Fibroblast of peridontal ligament (primary cell): ENCODE measurements around the gene PRICKLE2.

ENCODE experiments used
- DNase-seq: peaks from one replicate; pipeline ENCODE4 v3.0.0-alpha.2; 2010; ENCODE audit errors: extremely low read depth

The PRICKLE2 gene

DNA sequence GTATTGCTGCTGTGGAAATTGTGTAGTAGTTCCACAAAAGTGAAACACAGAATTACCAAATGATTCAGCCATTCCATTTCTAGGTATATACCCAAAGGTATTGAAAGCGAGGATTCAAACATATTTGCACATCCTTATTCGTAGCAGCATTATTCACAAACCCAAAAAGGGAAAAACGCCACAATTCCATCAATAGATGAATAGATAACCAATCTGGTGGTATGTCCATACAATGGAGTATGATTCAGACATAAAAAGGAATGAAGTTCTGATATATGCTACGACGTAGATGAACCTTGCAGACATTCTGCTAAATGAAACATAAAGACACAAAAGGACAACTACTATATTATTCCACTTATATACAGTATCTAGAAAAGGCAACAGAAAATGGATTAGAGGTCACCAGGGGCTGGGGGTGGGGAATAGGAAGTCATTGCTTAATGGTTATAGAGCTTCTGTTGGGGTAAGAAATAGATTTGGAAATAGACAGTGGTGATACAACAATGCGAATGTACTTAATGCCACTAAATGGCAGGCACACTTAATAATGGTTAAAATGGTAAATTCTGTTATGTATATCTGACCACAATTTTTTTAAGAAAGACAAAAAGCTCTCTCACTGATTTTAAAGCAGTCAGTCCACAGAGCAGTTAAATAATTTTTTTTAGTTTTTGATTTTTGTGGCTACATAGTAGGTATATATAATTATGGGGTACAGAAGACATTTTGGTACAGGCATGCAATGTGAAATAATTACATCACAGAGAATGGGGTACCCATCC is 150.2 kb downstream of the PRICKLE2 start:
- DNase-seq, result no peak

DNA sequence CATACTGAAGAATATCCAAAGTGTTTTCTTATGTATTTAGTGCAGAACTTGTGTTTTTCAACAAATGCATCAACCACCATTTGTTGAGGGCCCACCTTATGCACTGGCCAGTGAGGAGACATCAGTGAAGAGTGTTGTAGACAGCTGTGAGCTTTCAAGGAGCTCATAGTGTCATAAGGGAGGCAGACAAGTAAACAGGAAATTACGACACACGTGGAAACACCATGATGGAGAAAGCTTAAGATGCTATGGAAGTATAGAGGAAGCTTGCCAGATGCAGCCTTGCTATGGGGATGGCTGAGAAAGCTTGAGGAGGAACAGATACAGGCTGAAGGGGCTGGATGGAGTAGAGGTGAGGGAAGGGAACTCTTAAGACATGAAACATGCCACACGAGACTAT is 151.2 kb downstream of the PRICKLE2 start:
- peak; percentile 27 for DNase-seq

DNA sequence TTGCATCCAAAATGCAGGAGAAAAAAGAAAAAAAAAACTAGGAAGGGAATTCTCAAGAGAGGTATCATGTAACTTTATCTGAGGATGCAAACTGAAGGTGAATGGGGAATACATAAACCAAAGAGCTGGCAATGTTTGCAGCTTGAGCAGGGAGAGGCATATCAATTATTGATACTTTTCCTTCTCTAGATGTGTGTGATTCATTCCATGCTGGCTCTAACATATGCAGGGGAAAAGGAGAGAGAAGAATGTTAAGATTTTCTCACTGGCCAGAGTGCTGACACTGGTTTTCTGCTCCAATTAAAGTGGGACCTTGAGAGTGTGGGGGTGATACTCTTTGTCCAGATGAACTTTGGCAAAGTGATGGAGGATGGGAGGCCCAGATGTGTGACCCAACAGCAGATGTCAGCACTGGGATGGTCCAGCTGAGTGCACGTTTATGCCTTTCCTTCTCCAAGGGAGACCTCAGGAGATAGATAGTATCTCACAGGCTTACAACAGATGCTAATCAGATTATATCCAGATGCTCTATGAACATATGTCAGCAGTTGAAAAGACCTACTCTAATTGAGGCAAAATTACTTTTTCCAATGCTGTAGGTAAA is 152.0 kb downstream of the PRICKLE2 start:
- DNase-seq, result peak; percentile 29

DNA sequence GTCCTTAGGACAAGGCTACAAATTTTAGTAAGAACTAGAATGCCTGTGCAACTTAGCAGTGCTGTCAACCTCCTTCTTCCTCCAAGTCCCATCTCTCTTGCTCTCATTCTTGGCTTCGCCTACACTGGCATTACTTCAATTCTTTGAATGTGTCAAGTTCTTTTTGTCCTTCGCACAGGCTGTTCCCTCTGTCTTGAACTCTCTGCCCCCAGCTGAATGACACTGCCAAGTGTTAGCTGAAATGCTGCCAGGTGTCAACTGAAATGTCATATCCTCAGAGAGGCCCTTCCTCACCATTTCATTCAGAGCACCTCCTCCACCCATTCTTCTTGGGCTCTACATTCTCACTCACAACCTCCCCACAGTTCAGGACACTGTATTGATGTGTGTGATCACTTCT is 153.1 kb downstream of the PRICKLE2 start:
- no peak for DNase-seq

DNA sequence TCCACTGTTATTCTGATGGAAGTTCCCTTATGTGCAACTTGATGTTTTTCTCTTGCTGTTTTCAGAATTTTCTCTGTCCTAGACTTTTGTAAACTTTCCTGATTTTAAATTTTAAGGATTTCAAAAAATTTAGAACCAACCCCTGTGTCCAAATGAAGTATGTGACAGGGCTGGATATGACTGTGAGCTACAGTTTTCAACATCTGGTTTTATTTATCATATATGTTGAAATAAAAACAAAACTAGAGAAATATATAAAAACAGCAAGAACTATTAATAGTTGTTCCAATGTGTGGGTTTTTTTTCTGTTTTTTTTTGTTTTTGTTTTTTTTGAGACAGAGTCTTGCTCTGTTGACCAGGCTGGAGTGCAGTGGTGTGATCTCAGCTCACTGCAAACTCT is 154.6 kb downstream of the PRICKLE2 start:
- no peak for DNase-seq

DNA sequence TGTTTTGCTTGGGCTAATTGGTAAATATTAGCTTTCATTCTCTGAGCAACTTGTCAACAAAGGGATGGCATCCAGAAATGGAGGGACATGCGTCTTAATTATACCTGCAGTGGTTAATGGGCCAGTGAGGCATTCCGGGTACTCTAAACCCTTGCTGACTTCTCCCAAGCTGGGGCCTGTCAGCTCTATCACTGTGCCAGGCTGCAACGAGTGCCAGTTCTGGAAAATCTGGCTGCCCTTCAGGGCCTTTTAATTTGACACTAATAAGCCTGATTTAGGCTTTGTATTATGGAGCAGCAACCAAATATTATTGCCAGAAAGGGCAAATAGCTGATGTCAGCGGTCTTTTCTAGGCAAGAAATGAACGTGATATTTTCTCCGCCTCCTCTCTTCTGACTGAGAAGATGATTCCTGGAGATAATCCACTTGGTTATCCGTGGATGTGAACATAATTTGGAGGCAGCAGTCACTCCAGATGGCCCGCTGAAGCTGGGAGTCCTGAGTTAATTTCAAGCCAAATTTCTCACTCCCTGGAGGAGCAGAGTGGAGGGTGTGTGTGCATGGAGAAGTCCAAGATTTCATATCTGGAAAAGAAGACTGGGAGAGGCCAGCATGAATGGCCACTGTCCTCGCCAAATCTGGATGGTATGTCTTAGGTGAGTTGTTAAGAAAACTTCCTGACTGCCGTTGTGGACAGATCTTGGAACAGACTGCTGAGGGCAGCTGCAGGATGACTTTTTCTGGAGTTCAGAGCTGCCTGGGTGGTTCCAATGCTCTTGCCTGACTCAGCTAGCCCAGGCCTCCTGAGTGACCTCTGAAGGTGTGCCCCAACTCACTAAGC is 157.5 kb downstream of the PRICKLE2 start:
- DNase-seq, result no peak

DNA sequence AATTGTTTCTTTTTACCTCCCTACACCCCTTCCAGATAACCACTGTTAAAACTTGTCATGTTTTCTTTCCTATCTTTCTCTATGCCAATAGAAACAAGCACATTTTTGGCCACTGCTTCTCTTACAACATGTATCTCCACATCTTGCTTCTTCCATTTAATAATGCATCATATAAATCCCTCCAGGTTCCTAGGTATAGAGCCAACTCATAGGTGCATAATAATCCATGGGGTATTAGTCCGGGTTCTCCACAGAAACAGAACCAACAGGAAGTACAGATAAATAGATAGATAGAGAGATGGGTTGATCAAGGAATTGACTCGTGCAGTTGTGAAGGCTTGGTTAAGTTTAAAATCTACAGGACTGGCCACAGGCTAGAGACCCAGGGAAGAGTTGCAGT is 160.5 kb downstream of the PRICKLE2 start:
- no peak for DNase-seq

DNA sequence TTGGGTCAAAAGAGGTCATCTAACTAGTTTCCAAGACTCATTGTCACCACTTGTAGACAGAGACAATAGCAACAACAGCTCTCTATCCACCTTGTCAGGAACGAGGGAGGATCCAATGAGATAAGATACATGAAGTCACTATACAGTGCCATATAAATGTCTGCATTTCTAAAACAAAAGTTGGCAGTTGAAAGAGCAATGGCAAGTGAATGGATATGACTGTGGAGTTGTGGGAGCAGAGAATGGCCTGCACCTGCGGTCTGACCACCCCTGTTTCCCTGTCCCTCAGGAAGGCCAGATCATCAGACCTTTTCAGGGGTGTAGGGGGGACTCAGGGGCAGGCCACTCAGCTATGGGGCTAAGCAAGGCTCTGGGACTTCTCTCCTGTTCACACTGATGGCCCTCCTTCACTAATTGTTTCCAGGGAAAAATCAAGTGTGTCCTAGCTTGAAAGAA is 161.3 kb downstream of the PRICKLE2 start:
- DNase-seq, result no peak

DNA sequence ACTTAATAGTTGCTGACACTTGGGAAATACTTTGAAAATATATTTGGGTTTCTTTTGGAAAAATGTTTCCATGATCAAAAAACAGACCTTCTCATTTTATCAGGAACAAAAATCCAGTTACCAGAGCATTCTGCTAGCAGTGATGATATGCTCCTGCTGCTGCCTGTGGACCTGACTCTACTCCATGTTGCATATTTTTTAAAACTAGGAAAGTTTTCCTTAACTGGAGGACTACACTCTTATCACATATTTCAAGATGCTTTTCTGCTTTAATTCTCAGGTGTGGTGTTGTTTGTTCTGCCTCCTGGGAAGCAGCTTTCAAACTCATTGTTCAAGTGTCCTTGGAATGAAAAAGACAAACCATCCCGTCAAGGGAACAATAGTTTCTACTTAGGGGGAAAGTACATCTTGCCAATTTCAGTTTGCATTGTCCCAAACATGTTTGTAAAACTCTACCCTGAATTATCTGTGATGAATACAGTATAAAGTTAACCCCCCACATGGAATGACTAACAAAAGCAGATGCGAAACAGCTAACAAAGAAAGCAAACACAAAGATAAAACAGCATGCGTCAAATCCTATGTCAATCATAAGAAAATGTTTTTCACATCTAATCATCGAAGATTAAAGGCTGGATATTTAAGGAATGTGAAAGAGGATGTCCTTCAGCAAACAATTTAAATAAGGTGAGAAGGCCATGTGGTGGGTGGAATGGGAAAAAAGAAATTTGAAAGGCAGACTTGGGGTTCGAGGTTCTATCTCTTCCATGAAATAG is 161.9 kb downstream of the PRICKLE2 start:
- DNase-seq, result no peak

DNA sequence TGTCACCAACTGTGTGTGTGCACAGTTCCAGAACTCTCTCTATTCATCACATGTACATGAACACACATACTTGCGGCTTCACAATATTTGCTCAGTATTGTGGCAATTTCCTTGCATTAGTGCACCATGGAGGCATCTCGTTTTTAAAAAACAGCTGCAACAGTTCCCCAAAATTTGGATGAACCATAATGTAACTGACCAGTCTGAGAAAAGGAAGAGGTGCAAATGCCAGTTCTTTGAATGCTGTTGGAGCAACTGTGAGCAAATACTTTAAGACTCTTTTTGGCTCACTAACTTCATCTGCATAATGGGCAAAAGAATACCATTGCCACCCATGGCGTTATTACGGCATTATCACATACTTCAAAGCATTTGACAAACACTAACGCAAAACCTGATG is 163.6 kb downstream of the PRICKLE2 start:
- DNase-seq, result no peak

DNA sequence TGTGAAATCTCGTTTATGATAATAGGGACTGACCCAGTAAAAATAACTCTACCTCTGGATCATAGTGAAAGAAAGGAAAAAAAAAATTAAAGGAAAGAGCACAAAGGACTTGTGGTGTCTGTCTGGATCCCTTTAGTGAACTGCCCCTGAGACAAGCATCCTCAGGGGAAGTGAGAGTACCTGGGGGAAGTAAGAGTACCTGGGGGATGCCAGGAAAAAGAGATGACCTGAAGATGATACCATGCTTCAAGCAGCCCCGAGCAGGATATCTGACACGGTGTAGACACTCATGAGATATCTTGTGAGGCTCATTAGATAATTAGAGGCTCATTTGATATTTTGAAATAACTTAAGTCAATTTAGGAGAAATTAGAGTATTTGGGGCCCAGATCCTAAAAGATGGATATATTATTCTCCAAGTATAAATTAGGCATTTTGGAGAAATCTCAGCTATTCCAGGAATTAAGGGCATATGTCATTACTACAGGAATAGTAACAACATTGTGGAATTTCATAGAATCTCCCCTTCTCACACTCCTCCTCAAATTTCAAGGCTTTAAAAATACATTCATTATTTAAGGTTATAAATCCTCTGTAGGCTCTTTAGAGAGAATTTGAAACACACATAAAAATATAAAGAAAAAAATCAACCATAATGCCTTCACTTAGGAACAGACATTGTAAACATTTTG is 165.6 kb downstream of the PRICKLE2 start:
- no peak for DNase-seq

DNA sequence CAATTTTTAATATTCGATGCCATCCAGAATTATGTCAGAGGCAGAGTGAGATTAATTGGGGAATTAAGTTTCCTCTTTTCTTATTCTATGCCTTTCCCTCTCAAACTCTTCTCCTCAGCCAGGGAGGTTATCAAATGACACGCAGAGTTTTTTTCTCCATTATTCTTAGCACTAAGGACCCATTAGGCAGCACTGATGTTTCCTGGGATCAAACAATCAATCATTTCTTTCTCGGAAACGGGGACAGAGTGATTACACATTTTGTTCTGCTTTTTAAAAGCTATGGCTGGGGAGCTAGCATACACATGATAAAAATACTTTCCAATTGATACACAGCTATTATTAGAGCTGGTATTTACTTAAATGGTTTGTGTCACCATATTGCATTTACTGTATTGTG is 166.7 kb downstream of the PRICKLE2 start:
- no peak for DNase-seq

DNA sequence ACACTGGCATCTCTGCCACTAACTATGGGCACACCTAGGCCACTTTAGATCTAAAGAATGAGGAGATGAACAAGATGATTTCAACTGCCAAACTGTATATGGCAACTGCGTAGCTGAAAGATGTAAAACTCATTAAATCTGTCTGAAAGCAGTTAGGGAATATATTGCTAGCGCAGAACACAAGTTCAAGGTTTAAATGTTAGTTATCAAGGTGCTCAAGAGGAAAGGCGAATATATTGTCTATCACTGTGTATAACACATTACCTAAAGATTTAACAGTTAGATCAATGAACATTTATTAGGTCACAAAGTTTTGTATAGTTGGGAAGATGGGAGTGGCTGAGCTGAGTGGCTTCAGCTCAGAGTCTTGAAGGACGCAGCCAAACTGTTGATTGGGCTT is 168.0 kb downstream of the PRICKLE2 start:
- DNase-seq, result no peak

DNA sequence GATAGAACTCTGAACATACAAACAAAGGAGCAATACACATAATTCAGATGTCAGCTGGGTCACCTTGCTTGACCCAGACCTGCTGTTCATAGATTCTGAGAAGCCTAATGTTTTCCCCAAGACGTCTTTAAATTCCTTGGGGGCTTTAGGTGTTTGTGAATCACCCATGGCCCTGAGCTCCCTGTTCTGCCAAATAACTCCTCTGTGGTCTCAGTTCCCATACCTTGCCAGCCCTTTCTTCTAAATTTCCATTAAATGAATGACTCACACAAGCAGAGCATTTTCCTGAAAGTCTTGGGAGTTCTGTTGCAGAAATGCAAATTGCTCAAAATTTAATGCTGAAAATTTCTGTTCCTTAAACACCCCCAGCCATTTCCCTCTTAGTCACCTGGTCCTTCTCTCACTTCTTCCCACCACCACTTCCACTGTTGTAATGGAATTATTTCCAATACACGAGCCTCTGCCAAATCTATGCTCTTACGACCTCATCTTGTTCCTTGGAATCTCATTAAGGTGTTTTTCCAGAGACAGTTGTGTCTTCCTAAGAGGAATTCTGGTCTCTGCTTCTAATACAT is 168.6 kb downstream of the PRICKLE2 start:
- no peak for DNase-seq

DNA sequence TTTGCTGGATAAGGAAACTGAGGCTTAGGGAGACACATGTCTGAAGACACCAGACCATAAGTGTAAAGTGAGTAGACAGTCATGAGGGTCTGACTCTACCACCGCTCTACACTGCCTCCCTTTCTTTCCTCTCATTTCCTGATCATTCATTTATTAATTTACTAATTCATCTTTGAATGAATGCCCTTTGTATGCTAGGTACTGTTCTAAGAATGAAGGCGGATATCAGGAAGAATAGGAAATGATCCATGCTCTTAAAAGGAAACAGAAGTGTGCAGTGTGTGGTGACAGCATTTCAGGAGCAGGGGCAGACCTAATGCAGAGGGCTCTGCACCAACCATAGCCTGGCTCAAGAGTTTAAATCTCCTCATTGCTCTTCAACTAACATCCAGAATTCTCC is 170.2 kb downstream of the PRICKLE2 start:
- DNase-seq, result no peak

DNA sequence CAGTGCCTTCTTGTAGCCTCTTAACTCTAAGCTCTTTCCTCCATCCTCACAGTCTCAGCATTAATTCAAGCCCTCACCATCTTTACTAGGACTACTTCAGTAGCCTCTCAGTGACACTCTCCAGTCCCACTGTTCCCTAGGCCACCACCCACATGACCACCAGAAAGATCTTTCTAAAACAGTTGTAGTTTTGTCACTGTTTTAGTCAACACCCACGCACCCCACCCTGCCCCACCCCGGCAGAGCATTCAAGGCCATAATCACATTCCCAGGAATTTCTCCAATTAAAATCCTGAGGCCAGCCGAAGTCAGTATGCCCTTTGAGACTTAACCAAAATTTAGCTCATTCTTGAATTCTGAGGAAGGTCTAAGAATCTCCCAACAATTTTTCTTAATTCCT is 170.8 kb downstream of the PRICKLE2 start:
- DNase-seq, result no peak

DNA sequence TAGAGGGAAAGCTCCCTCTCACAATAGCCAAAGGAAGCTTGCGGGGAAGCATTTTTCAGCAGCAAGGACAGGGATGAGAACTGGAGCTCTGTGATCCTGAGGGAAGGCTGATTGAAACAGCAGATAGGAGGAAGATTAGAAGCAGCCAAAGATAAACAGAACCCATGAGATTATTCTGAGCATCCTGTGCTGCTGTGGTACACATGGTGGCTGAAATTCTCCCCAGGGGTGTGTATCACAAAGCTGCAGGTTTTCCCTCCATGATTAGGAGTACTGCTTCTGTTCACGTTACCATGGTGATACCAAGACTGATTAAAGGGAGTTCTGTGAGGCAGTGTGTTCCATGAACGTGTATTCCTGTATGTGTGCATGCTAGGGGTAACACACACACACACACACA is 171.7 kb downstream of the PRICKLE2 start:
- no peak for DNase-seq

DNA sequence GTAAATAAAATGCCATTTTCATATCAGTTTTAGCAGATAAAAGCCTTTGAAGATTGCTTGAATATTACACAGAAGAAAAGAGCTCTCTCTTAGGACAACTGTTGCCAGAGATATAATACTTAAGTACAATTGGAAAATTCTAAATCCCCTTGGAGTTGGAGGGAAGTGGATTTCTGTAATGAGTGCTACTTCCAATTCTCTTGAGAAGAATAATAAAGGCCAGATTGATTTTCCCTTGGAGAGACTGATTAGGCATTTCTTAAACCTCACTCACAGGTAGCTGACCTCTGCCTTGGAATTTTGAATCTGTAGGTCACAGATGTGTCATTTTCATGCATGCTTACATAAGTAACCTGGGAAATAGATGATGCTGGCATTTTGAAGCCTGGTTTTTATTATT is 172.1 kb downstream of the PRICKLE2 start:
- DNase-seq, result no peak

DNA sequence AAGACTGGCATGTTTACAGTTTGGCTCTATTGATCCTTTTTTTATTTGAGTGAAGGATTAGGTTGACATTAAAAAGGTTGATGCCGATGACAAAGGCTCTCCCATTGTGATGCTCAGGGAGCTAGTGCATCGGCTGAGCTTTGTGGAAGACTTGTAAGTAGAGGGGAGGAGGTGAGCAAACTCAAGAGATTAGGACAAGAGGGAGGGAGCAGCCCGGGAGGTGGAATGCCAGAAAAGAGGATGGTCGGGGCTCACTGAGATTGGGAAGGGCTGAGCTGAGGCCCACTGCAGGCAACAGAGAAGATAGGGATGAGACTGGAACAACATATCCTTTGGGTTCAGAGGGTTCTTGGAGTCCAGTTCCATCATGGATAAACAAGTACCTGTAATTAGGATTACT is 175.4 kb downstream of the PRICKLE2 start:
- DNase-seq, result no peak

DNA sequence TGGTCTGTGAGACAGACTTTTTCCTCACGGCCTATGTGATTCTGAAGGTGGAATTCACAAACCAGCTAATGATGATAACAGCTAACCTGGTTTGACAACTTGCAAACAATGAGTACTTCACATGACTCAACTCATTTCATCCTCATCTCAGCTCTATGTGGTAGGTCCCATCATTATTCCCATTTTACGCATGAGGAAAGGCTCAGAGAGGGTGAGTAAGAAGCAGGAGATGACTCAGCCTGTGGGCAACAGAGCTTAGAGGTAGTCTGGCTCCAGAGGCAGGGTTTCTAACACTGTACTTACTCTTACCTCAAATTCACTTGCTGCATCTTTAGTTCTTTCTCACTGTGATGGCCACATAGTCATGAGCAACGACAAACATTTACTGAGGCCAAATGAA is 176.1 kb downstream of the PRICKLE2 start:
- peak; percentile 25 for DNase-seq

DNA sequence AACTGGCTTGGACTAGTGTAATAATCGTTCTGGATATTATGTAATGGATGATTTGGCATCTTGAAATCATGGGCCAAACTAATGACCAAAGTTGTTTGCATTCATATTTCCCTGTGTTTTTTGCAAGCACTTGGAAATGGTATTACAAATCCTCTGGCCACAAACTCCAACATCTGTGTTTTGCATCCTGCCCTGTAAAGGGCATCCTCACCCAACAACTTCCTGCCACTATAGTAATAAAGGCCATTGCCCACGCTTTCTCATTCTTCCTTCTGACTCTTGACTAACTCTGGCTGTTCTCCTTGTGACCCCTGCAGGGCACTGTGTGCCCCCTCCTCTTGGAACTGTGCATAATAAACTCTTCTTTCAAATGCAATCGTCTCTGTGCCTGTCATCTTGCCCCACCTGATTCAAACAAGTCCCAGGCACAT is 176.6 kb downstream of the PRICKLE2 start:
- peak; percentile 90 for DNase-seq
